ENCODE data around the gene CNTN1. TPM values are rescaled to one million over a fixed set of nuclear protein-coding genes. Genes with fewer than 3 reads are reported as not detected.

The CNTN1 gene
- total RNA-seq, 6 donors from 2014 or later, result 1.0 to 9.8 (median 5.6) TPM

GRCh38 chr12:41058266-41058665, 366.0 kb downstream of the CNTN1 start:
- Histone ChIP-seq H3K36me3 (no peaks in the 10 kb centered on the region), H3K9me3 (no peaks in the 10 kb centered on the region), H3K4me1 (no peaks in the 10 kb centered on the region), H3K4me3 (no peak overlapping the region), H3K27ac (no peak overlapping the region), H3K27me3 (no peaks in the 10 kb centered on the region)
- ATAC-seq (ENCODE audit: low FRiP score in 2 of 2) (no peak), DNase-seq (no peak)
- TF ChIP-seq CTCF (IDR thresholded peaks at IDR 0.05) (no peak), POLR2AphosphoS5 (IDR thresholded peaks at IDR 0.05) (no peak), POLR2A (IDR thresholded peaks at IDR 0.05) (no peak), EP300 (IDR thresholded peaks at IDR 0.05) (no peak)

GRCh38 chr12:41061192-41061591, 369.0 kb downstream of the CNTN1 start:
- TF ChIP-seq EP300 (IDR thresholded peaks at IDR 0.05), result no peak
- no peak for TF ChIP-seq POLR2AphosphoS5 (IDR thresholded peaks at IDR 0.05)
- TF ChIP-seq CTCF (IDR thresholded peaks at IDR 0.05), result no peak
- TF ChIP-seq POLR2A (IDR thresholded peaks at IDR 0.05), result no peak
- WGBS, 2 donors, result 60 to 68% methylated on average over 2 of the region's 2 CpGs
- H3K9me3 ChIP-seq, result no peaks in the 10 kb centered on the region
- no peaks in the 10 kb centered on the region for H3K4me1 ChIP-seq
- no peaks in the 10 kb centered on the region for H3K36me3 ChIP-seq
- no peak overlapping the region for H3K4me3 ChIP-seq
- ATAC-seq (ENCODE audit: low FRiP score in 2 of 2) (no peak), DNase-seq (no peak)
- H3K27ac ChIP-seq, result no peak overlapping the region
- no peaks in the 10 kb centered on the region for H3K27me3 ChIP-seq

GRCh38 chr12:41064411-41064810, 372.2 kb downstream of the CNTN1 start:
- DNase-seq, result no peak

GRCh38 chr12:41067941-41068645, 375.9 kb downstream of the CNTN1 start:
- H3K4me3 ChIP-seq, result no peak overlapping the region
- ATAC-seq (ENCODE audit: low FRiP score in 2 of 2) (no peak), DNase-seq (no peak)
- no peak overlapping the region for H3K27ac ChIP-seq
- H3K36me3 ChIP-seq, result no peaks in the 10 kb centered on the region
- 40 to 46% methylated on average over 3 of the region's 3 CpGs for WGBS, 2 donors
- no peaks in the 10 kb centered on the region for H3K4me1 ChIP-seq
- H3K27me3 ChIP-seq, result no peaks in the 10 kb centered on the region
- no peaks in the 10 kb centered on the region for H3K9me3 ChIP-seq
- TF ChIP-seq EP300 (IDR thresholded peaks at IDR 0.05) (peak in 1 of 4 donors; percentile 25), POLR2A (IDR thresholded peaks at IDR 0.05) (no peak)

More at GRCh38 chr12:41064411-41064810, 372.2 kb downstream of the CNTN1 start:
- Histone ChIP-seq H3K36me3 (no peaks in the 10 kb centered on the region), H3K4me3 (no peak overlapping the region), H3K9me3 (no peaks in the 10 kb centered on the region), H3K27me3 (no peaks in the 10 kb centered on the region), H3K4me1 (no peaks in the 10 kb centered on the region), H3K27ac (no peak overlapping the region)
- 89 to 98% methylated on average over 2 of the region's 2 CpGs for WGBS, 2 donors
- TF ChIP-seq POLR2AphosphoS5 (IDR thresholded peaks at IDR 0.05) (no peak), EP300 (IDR thresholded peaks at IDR 0.05) (no peak), POLR2A (IDR thresholded peaks at IDR 0.05) (no peak), CTCF (IDR thresholded peaks at IDR 0.05) (no peak)
- no peak for ATAC-seq (ENCODE audit: low FRiP score in 2 of 2)

- no peak for ATAC-seq (ENCODE audit: low FRiP score in 2 of 2)
Observed at GRCh38 chr12:41073633-41074472, 381.6 kb downstream of the CNTN1 start.

More at GRCh38 chr12:41073633-41074472, 381.6 kb downstream of the CNTN1 start:
- TF ChIP-seq POLR2A (IDR thresholded peaks at IDR 0.05), result no peak
- TF ChIP-seq EP300 (IDR thresholded peaks at IDR 0.05), result no peak
- no peak for TF ChIP-seq CTCF (IDR thresholded peaks at IDR 0.05)
- no peak for TF ChIP-seq POLR2AphosphoS5 (IDR thresholded peaks at IDR 0.05)
- Histone ChIP-seq H3K27ac (no peak overlapping the region), H3K4me3 (no peak overlapping the region), H3K4me1 (no peaks in the 10 kb centered on the region), H3K36me3 (no peaks in the 10 kb centered on the region), H3K27me3 (no peaks in the 10 kb centered on the region), H3K9me3 (no peaks in the 10 kb centered on the region)
- DNase-seq, result no peak
- 88 to 94% methylated on average over 5 of the region's 5 CpGs for WGBS, 2 donors
